NCI-H187 treated with DMSO at 0.1 percent for 48 hours (cell line): Measurements from ENCODE around the gene LRRN1.
"Not testable (repeated sequence)": the region's sequence is repeated elsewhere in the genome, so short reads cannot be mapped to it uniquely, and the experiment has no call there.

Source experiments
- DNase-seq: peaks from one replicate; lab custom pipeline; 2025; lab: John Stamatoyannopoulos, UW

The LRRN1 gene

GRCh38 chr3:3813013-3813412, 13.8 kb downstream of the LRRN1 start:
- no peak for DNase-seq

GRCh38 chr3:3815206-3815605, 16.0 kb downstream of the LRRN1 start:
- DNase-seq, result no peak

- no peak for DNase-seq
These were observed 16.8 kb downstream of the LRRN1 start for GRCh38 chr3:3816034-3816433.

DNA sequence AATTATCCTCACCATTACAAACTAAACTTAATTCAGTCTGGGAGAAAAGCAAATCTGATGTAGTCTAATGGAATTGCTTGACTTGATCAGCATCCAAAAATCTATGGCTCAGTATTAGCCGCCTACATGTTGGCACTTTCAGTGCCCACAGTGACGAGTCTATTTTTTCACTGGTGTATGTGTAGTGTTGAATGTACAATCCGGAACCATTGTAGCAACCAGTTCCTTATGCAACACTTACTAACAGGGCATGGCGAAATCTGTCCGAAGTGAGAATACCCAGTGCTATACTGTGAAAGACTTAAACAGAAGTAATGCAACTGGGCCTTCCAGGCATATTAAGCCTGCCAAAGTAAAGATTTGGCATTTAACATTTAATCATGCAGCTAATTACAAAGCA, 18.6 kb downstream of the LRRN1 start:
- no peak for DNase-seq

GRCh38 chr3:3821777-3822176, 22.5 kb downstream of the LRRN1 start:
- DNase-seq, result no peak

DNA sequence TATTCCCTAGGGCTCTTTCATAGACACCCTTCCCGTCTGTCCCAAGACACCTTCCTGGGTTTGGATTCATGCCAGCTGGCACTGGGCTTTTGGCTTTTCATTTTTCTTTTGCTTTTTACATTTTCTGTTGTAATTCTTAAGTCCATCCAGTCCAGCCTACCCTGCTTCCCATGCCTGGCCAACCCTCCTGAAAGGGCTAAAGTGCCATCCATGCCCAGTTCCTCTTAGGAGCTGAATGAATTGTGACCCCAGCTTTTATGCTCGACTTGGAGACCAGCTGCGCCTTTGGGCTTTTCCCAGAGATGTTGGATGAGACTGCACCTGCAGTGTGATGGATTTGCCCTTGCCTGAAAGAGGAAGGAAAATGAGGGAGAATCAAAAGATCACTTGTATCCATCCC, 25.8 kb downstream of the LRRN1 start:
- DNase-seq, result no peak

- no peak for DNase-seq
These were observed 27.3 kb downstream of the LRRN1 start for GRCh38 chr3:3826521-3826920.

- DNase-seq, result no peak
These were observed 27.9 kb downstream of the LRRN1 start for GRCh38 chr3:3827111-3827510.

GRCh38 chr3:3828417-3828816, 29.2 kb downstream of the LRRN1 start:
- DNase-seq, result not testable (repeated sequence)

GRCh38 chr3:3836845-3837244, 37.6 kb downstream of the LRRN1 start:
- no peak for DNase-seq

DNA sequence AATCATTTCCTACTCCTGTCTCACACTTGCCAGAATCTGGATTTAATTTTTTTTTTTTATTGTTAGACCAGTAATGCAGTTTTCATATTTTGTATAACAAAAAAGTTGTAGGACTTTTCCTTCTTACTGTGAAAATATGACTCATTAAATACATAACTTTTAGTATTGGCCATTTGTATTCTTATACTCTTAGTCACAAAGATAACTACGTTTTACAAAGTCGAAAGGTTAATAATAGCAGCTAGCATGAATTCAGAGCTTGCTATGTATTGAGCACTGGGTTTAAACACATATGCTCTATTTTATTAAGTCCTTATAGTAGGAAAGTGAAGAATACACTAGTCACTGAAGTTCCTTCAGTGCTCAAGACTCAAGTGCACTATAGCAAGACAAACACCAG, 43.1 kb downstream of the LRRN1 start:
- no peak for DNase-seq

GRCh38 chr3:3847994-3848922, 49.0 kb downstream of the LRRN1 start:
- DNase-seq, result no peak

DNA sequence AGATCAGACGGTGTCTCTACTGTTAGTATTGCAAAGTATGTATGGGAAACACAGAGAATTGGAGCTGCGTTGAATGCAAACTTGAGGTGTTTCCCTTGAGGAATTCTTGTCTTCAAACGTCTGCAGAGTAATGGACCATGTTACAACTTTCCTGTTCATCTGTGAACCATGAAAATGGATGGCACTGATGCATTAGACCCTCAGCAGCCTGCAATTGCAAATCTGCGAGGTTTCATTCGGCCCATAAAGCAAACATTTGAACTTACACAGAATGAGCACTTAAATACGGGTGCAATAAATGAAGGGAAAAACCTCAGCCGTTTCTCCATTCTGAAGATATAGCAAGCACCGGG, 49.7 kb downstream of the LRRN1 start:
- no peak for DNase-seq

DNA sequence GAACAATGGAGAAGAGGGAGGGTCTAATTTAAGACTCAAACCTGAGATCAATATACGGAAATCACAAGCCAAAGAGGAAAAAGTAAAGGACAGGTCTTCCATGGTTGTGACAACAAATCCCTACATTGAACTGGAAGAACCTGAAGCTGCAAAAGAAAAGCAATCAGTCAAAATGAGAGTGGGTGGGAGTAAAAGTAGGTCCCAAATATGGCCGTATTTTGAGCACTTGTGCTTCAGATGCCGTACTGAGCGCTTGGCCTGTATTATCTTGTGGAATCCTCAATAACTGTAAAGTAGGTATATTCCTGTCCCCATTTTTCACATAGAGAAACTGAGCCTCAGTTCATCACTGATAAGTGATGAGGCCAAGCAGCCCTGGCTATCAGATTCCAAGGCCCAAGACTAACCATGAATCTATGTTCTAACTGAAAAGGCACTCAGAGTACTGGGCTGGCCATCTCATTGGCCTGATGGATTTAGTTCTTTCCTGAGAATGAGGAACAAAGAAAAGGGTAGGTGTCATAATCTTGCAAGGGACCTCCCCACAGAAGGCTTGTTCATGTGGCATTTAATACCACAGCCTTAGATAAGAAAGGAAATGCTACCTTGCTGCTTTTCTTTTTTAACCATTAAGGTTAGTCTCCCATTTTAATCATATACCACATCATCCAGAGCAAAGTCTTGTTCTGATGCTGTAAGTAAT, 52.5 kb downstream of the LRRN1 start:
- DNase-seq, result no peak

DNA sequence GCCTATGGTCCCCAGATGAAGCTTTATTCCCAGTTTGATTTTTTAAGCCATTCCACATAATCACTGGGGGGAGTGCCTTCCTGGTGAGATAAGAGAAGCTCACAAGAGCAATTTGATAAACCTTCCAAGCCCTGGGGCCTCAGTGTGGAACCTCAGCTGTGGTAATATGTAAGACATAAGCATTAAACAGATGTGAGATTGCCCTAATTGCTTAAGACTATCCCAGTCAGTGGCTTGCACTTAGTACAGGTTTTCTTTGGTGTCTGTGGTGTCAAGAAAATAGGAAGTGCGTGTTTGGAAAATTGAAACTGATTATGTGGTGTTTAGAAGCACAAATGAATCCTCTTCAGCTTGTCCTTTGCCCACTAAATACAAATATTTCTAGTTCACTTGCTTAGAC, 54.3 kb downstream of the LRRN1 start:
- DNase-seq, result no peak

DNA sequence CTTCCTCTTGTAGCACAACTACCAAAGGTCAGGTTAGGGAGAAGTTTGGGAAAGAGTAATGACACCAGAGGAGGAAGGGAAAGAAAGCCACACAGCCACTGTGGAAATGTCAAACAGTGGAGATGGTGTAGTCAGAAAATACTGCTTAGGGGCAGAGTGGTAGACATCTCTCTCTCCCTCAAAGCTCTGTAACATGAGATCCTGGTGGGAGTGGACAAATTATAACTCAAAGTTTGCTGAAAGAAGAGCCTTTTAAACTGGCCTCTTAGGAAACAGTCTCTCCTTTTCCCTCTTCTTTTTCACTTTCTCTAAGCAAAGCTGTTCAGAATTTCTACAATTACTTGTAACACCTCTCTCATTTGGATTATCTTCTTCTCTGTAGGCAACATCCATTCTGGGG, 55.8 kb downstream of the LRRN1 start:
- DNase-seq, result no peak

DNA sequence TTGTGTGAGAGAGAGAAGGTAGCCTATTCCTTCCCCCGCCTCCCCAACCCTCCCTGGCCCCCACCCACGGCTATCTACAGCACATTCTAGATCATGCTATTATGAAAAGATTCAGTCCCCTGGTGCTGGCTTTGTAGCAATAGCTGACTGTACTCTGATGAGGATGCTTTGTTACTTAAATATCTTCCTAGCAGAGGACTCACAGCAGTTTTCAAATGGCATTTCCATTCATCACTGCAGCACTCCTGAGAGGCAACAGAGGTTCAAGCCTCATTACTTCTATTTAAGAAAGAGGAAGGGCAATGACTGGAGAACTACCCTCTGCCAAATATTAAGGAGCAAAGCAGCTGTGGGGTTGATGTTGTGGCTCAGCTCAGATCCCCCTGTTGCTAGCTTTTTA, 61.0 kb downstream of the LRRN1 start:
- DNase-seq, result no peak

DNA sequence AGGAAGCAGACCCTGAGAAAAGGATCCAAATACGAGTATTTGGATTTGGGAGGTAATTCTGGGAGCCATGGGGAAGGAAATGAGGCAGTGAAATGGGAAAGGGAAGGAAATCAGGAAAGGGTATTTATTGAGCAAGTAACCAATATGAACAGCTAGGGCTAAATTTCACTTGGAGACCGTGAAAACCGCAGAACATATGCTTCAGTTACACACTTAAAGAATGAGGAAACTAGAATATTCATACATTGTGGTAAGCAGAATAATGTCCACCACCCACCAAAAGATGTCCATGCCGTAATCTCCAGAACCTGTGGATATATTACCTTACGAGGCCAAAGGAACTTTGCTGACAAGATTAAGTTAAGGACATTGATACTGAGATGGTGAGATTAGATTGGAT, 63.3 kb downstream of the LRRN1 start:
- no peak for DNase-seq

- DNase-seq, result no peak
These were observed 76.3 kb downstream of the LRRN1 start for GRCh38 chr3:3875491-3875890.

DNA sequence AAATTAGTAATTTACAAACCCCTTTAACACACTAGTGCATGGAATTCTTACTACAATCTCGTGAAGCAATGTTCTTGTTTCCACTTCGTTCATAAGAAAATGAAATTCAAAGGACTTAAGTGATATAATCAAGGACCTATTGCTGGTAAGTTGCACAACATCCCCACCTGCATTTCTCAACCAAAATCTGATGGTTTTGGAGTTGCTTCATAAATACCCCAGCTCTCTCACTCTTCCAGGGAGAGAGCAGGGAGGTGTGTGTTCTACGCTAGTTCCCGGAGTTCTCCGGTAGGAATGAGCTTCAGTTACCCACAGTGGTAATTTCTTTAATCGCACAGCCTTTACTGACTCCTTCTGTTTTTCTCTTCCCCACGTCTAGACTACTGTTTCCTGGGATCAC, 81.8 kb downstream of the LRRN1 start:
- DNase-seq, result no peak

DNA sequence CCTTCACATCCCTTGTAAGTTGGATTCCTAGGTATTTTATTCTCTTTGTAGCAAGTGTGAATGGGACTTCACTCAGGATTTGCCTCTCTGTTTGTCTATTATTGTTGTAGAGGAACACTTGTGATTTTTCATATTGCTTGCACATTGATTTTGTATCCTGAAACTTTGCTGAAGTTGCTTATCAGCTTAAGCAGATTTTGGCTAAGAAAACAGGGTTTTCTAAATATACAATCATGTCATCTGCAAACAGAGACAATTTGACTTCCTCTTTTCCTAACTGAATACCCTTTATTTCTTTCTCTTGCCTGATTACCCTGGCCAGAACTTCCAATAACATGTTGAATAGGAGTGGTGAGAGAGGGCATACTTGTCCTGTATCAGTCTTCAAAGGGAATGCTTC, 88.1 kb downstream of the LRRN1 start:
- DNase-seq, result not testable (repeated sequence)

DNA sequence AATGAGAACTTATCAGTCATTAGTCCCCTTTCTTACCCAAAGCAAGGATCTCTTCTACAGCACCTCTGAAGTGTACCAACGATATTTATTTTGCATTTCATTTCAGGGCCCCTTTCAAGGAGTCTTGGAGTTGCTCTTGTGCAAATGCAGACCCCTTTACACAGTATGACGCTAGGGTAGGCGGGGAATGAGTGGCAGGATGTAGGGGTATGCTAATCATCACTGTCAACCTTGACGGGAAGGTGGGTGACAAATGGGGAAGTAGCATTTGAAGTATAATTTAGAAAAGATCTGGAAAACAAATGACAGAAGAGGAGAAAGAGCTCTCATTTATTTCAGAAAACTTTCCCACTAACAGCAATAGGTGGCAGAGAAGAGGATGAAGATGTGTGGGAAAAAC, 94.4 kb downstream of the LRRN1 start:
- DNase-seq, result no peak
